EH (cell line): ENCODE data around the gene ERAP2.
A peak's percentile ranks its signal among the peaks of the same experiment; 100 is the strongest.

ENCODE experiments used
- DNase-seq: peaks from one replicate; pipeline ENCODE4 v3.0.0-alpha.2; 2015; ENCODE audit warnings: low read depth

ERAP2 gene

DNA sequence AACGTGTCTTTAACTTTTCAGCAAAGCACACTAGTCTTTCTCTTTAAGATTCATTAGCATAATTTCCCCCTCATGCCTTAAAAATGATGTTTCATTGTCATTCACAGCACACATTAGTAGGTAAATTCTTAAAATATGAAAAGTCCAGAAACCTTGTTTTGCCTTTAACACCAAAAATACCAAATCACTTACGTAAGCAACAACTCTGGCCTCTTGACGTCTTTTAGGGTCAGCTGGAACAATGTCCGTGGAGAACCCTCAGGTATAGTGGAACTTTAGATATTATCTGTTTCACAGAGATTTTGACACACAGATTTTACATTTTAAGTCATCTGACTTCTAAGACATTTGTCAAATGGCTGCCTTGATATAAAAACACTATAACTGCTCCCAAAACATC lies 90.5 kb downstream of the ERAP2 start:
- no peak for DNase-seq

DNA sequence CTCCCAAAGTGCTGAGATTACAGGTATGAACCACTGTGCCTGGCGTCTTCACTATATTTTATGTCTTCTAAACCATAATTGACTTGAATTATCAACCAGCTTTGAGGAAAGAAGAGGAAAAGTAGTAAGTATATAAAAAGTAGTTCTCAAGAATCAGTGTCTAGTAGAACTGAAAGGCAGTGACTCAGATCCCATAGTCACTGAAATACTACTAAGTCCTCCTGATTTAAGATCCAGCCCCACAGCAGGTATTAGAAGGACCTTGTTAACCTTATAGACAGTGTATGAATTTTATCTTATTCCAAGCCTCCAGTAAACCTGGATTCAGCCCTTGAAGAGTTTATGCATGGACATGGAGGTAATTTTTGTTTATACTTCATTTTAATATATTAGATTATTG lies 91.1 kb downstream of the ERAP2 start:
- no peak for DNase-seq

DNA sequence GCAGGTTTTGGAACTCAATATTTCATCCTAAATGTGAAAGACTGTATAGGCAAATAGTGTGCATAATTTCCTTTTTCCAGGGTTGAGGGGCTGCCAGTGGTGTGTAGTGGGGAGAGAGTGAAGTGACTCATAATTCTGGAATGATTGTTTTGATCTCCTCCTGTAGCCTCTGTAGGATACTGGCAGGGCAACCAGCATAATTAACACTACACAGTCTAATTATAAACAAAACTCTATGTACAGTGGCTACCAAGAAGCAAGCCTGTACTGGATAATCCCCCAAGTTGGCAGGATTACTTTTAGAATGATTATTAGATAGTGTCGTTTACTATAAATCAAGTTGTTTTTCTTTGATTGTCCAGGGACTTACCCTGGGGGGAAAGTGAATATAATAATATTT lies 91.8 kb downstream of the ERAP2 start:
- DNase-seq = peak; percentile 71

DNA sequence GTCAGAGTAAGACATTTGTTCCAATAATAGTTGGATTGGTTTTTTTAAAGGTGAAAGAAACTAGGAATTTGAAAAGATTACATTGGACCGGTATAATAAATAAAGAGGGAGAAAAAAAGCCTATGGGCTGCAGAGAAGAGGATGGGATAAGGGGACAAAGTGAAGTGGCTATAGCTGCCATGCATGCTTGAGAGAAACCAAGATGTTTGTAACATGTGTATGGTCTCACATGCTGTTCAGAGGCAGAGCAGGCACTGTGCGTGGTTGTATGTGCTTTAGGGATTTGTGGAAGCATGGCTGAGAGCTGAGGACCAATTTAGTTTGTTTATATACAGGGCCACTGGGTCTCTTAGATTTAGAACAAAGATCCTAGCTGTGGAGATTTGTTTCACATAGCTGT lies 92.3 kb downstream of the ERAP2 start:
- peak; percentile 16 for DNase-seq
